AG09319 (cell line): ENCODE measurements around the gene OR13J1.

ENCODE experiments used
- DNase-seq: peaks from one replicate; pipeline ENCODE4 v3.0.0-alpha.2; 2010; ENCODE audit warnings: low read depth; ENCODE audit errors: extremely low read depth
- TF ChIP-seq, protein P1 (sequence below): IDR thresholded peaks from 2 replicates; pipeline ENCODE4 v1.5.1; 2011; ENCODE audit warnings: low read depth, mild to moderate bottlenecking, inconsistent platforms, low read length, moderate library complexity

OR13J1 gene

DNA sequence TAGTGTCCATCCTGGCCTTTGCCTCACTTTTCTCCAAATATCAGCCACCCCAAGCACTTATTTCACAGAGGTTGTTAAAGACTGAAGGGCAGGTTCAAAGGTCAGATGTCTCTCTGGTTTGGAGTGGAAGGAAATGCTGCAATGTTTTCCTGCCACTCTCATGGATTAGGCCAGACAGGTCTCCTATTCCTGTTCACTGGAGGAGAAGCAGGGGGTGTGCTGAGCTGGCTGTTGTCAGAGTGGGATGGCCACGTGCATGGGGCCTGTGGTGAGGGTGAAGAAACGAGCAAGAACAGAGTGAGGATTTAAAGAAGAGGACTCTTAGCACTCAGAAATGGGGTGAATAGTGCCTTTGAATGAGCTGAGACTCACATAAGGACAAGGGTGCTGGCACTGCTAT is 34.4 kb downstream of the OR13J1 start:
- TF ChIP-seq, protein P1, sequence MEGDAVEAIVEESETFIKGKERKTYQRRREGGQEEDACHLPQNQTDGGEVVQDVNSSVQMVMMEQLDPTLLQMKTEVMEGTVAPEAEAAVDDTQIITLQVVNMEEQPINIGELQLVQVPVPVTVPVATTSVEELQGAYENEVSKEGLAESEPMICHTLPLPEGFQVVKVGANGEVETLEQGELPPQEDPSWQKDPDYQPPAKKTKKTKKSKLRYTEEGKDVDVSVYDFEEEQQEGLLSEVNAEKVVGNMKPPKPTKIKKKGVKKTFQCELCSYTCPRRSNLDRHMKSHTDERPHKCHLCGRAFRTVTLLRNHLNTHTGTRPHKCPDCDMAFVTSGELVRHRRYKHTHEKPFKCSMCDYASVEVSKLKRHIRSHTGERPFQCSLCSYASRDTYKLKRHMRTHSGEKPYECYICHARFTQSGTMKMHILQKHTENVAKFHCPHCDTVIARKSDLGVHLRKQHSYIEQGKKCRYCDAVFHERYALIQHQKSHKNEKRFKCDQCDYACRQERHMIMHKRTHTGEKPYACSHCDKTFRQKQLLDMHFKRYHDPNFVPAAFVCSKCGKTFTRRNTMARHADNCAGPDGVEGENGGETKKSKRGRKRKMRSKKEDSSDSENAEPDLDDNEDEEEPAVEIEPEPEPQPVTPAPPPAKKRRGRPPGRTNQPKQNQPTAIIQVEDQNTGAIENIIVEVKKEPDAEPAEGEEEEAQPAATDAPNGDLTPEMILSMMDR: no peak
- DNase-seq: no peak

DNA sequence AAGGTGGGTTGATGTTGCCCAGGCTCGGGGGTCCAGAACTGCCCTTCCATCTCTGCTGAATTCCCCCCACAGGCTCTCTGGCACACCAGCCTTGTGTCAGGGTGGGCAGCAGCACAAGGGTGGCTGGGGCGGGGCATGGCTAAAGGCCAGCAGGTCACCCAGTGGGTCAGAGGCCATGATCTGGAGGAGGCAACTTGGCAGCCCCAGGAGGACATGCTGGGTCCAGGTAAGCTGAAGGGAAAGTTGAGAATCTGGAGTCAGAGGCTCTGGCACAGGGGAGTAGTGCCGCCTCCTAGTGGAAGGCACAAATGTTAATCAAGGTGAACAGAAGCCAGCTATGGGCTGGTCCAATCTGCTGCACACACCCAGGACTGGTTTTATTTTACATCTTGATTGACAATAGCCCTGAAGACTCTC is 35.0 kb downstream of the OR13J1 start:
- TF ChIP-seq, protein P1: 0 out of 2 replicates have a peak, but pooled peaks have one; percentile 5
- DNase-seq: no peak

DNA sequence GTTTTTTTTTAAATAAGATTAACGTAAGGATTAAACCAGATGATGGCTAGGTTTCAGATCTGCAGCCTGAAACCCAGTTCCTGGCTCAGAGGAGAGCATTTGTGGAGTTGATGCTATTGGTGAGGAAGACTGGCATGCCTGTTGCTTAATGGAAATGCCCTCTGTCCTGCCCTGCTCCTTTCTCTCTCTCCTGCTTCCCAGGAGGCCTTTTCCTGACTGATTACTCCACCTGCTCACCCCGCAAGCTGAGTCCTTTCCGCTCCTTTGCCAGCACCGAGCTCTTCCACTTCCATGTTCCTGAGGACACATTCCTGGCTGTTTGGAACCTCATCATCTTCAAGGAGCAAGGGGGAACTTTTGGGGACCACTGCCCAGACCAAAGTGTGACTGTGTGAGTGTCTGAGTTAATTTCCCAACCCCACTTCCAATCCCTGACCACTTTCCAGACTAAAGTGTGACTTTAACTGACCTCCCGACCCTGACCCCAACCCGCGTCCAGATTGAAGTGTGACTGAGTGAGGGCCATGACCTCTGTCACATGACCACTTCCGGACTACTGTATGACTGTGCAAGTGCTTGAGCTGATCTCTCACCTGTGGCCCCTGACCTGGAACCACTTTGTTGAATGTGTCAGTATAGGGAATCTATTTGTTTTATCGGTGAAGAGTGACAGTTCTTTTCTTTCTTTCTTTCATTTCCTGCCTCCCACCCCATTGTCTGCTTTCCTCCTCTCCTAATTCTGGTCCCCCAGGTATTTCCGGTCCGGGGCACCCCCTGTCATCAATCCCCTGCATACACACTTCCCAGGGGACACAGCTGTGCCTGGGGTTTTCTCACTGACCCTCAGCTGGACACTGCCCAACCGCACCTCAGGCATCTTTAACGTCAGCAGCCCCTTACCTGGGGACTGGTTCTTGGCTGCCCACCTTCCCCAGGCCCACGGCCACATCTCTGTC is 35.7 kb downstream of the OR13J1 start:
- TF ChIP-seq, protein P1: no peak
- no peak for DNase-seq

DNA sequence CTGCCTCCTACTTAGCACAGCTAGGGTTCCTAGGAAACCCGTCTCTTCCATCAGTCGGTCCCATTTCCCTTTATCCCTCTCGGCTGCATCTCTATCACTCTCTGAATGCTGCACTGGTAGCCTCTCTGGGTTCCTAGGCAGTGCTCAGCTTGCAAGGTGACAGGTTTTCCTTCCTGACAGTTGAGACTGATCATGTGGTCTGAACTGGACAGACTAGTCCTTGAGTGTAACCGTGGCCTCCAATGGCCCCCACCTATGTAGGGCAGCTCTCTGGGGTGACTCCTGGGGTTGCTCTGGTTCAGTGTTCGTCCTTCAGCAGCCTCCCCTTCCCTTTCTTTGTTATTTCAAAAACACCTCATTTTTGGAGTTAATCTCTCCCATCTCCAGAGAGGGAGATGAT is 37.4 kb downstream of the OR13J1 start:
- TF ChIP-seq, protein P1: no peak
- DNase-seq: no peak

DNA sequence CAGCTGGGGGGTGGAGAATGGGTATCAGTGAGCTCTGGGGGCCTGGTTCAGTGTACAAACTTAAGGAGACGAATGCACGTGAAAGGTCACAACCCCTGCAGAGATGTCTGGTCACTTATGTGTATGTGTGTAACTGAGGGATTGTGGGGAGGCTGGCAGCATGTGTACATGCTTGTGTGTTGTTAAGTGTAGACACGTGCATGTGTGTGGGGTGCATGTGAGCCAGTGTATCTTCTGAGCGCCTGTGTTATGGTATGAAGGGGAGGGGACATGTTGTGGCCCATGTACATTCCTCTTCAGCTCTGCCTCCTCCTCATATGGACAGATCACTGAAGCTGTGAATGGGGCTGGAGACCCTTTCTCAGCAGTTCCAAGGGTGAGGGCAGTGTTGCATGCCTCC is 39.2 kb downstream of the OR13J1 start:
- TF ChIP-seq, protein P1: no peak
- no peak for DNase-seq

DNA sequence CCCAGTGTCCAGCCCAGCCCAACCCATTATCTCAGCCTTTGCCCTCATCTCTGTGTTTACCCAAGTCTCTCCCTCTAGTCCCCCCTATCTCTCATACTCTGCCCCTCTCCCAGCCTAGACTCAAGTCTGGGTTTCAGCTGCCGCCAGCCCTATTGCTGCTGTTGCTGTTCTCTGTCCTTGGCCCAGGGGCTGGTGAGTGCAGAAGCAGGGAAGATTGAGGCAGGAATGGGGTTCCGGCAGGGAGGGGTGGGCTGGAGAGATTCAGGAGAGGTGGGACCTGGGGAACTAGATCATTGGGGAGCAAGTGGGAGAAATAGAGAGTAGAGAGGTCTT is 40.5 kb downstream of the OR13J1 start:
- no peak for DNase-seq

DNA sequence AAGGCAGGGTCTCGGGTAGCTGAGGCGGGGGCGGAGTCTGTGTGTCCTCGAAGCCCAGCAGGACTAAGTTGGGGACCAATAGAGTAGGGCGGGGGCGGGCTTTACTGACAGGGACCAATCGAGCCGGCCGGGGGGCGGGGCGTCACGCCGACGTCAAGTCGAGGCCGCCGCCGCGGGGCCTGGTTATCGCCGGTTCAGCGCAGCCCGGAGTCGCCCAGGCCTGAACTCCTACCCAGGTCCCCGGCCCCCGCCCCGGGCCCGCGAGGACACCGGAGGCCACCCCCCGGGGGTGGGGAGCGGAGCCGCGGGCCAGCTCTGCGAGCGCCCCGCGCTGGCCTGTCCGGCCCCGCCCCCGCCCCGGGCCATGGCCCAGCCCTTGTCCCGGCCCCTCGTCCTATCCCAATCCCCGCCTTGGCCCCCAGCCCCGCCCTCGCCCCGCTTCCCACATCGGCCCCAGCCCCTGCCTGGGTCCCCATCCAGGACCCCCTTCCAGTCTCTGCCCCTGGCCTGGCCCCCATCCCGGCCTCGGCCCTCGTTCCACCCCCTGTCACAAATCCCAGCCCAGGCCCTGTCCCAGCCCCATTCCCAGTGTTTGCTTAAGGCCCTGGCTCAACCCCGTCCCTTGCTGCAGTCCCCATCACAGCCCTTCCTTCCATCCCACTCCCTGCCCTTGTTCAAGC is 41.0 kb downstream of the OR13J1 start, which contains the start of gene TMEM8B:
Gene TMEM8B, plus strand, starts transcription at position 145 of the 680 bp plus-strand sequence. Its CDS starts 220 bp downstream, at position 365.
- TF ChIP-seq, protein P1: no peak
- DNase-seq: peak; percentile 80

More for the DNA sequence above, 40.5 kb downstream of the OR13J1 start:
- TF ChIP-seq, protein P1: no peak
